Stimulated activated CD8-positive, alpha-beta memory T cell treated with anti-CD3 and anti-CD28 coated beads, Interleukin-7, amount 100 ng/mL, for 24 hours (primary cell): ENCODE results near the gene DPEP2.
A peak's percentile ranks its signal among the peaks of the same experiment; 100 is the strongest.
"Not testable (repeated sequence)": the region's sequence is repeated elsewhere in the genome, so short reads cannot be mapped to it uniquely, and the experiment has no call there.

Source experiments
- DNase-seq: peaks from one replicate; pipeline ENCODE4 v3.0.0-alpha.2; 2020; ENCODE audit warnings: low read depth

The DPEP2 gene

GRCh38 chr16:67998779-67999688 is at the start of gene DPEP2:
Gene DPEP2, minus strand, starts transcription at chr16:67999484. Its CDS starts 6,272 bp downstream, at chr16:67993212.
- DNase-seq = not testable (repeated sequence)

DNA sequence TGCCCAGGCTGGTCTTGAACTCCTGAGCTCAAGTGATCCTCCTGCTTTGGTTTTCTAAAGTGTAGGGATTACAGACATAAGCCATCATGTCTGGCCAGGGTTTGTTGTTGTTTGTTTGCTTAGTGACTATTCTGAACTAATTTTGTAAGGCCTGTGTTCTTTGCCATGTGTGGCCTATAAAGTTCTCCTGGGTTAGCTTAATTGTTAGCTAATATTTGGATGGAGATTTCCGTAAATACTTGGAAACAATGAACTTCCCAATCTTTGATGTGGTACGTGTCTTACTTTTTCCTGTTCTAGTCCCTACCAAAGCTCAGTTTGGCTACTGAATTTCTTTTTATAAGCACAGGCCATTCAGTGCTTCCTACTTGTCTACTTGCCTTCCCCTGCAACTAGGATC is 48.7 kb upstream of the DPEP2 start:
- no peak for DNase-seq

- no peak for DNase-seq
These were observed 46.8 kb upstream of the DPEP2 start for GRCh38 chr16:68046106-68046505.

DNA sequence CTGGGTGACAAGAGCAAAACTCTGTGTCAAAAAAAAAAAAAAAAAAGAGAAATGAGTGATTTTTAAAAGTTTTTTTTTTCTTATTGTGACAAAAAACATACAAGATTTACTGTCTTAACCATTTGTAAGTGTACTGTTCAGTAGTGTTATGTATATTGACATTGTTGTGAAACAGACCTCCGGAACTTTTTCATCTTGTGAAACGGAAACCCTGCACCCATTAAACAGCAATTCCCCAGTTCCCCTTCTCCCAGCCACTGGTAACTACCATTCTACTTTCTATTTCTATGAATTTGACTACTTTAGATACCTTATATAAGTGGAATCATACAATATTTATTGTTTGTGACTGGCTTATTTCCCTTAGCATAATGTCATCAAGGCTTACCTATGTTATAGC is 42.5 kb upstream of the DPEP2 start:
- DNase-seq = no peak

DNA sequence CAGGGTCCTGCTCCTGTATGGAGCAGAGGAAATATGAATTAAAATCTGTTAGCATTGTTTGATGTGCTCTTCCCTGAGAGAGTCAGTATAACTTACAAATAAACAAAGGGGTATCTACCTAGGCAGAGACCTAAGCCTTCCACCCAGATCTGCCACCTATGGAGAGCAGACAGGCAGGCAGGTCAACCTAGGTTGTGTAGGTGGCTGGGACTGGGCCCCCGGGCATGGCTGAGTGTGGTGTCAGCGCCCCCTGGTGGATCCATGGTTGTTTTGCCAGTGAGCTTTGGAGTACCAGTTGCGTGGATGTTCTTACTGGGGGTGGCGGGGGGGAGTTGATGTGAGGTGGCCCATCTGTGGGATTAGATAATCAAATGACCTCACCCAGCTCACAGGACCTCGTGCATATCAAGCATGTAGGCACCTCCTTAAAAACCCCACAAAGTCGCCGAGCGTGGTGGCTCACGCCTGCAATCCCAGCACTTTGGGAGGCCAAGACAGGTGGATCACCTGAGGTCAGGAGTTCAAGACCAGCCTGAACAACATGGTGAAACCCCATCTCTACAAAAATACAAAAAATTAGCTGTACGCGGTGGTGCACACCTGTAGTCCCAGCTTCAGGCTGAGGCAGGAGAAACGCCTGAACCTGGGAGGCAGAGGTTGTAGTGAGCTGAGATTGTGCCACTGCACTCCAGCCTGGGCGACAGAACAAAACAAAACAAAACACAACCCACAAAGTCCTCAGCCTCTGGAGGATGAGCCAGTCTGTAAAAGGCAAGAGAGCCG is 41.4 kb upstream of the DPEP2 start:
- peak; percentile 74 for DNase-seq

DNA sequence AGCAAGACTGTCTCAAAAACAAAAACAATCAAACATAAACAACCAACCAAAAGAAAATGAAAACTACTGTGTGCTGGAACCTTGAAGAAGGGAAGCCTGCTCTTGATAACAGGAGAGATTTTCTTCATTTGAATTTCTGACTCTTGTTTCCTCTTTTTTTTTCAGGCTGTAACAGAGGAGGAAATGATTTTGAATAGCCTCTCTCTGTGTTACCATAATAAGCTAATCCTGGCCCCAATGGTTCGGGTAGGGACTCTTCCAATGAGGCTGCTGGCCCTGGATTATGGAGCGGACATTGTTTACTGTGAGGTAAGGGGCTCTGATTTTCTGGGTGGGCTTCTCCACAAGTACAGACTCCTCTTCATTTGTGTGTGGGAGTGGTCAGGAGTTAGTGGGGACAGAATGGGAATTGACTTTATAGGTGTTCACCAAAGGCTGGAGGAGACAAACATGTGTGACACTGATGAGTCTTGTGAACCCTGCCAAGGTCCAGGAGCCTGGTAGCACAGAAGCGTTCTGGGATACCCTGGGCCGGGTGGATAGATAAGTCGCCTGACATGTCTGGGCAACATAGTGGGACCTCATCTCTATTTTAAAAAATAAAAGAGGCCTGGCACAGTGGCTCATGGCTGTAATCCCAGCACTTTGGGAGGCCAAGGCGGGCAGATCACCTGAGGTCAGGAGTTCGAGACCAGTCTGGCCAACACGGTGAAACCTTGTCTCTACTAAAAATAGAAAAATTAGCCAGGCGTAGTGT is 38.7 kb upstream of the DPEP2 start:
- DNase-seq = no peak

DNA sequence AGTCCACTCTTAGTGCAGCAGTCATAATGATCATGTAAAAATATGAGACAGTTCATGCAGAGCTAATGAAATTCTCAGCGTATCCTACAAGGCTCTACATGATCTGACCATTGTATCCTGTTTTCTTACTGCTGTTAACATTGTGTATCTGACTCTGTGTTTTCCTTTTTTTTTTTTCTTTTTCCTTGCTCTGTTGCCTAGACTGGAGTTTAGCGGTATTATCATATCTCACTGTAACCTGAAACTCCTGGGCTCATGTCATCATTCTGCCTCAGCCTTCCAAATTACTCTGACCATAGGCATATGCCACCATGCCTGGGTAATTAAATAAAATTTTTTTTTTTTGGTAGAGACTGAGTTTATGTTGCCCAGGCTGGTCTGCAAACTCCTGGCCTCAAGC is 35.9 kb upstream of the DPEP2 start:
- no peak for DNase-seq

DNA sequence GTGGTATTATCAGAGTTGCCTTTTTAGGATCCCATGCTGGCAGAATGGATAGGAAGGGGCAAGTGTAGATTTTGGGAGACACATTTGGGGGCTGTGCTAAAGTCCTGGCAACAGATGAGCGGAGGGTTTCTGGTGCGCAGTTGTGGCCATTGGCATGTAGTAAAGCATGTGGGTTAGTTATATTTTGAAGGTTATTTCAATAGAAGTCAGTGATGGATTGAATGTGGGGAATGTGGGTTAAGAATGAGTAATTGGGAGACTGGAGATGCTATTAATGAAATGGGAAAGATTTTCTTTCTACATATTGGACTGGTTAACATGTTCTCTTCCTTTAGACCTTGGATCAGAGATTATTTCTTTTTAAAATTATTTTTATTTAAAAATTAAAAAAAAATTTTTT is 33.8 kb upstream of the DPEP2 start:
- no peak for DNase-seq

DNA sequence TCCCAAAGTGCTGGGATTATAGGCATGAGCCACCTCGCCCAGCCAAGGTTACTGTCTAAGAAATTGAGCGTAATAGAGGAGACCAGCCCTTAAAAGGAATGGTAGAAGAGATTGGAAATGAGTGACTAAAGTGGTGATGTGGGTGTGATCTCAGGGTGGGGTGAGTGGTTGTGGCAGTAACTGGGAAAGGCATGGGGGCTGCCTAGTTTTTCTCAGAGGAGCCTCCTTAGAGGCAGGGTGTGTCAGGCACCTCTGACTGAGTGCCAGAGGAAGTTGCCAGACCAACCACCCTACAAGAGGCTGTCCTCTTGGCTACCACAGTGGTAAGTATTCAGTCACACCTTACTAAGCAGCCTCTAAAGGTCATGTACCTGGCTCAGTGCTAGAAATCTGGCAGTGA is 32.7 kb upstream of the DPEP2 start:
- no peak for DNase-seq

DNA sequence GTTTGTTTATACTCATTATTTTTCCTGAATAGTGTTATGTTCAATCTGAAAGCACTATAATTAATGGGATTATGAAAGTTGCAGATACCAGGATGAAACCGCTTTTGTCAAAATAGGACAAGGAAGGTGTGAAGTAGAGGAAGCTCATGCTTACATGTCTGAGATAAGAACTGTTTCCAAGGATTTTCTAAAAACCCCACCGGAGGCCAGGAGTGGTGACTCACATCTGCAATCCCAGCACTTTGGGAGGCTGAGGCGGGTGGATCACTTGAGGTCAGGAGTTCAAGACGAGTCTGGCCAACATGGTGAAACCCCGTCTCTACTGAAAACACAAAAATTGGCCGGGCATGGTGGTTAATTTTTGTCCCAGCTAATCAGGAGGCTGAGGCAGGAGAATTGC is 30.8 kb upstream of the DPEP2 start:
- DNase-seq = not testable (repeated sequence)

GRCh38 chr16:68028996-68029395 is 29.7 kb upstream of the DPEP2 start:
- DNase-seq = no peak

GRCh38 chr16:68022728-68023537 is 23.6 kb upstream of the DPEP2 start, which contains the start of the genes DDX28 and DUS2:
Gene DDX28, minus strand, starts transcription at chr16:68023232. Its CDS starts 30 bp downstream, at chr16:68023202.
Gene DUS2, plus strand, starts transcription at chr16:68023284. Its CDS starts 14,740 bp downstream, at chr16:68038024.
- DNase-seq = peak; percentile 93

GRCh38 chr16:68022278-68022727 is 23.0 kb upstream of the DPEP2 start:
- no peak for DNase-seq

- DNase-seq = no peak
These were observed 22.2 kb upstream of the DPEP2 start for GRCh38 chr16:68021490-68021889.

GRCh38 chr16:68019167-68019680 is 19.9 kb upstream of the DPEP2 start:
- DNase-seq = no peak

DNA sequence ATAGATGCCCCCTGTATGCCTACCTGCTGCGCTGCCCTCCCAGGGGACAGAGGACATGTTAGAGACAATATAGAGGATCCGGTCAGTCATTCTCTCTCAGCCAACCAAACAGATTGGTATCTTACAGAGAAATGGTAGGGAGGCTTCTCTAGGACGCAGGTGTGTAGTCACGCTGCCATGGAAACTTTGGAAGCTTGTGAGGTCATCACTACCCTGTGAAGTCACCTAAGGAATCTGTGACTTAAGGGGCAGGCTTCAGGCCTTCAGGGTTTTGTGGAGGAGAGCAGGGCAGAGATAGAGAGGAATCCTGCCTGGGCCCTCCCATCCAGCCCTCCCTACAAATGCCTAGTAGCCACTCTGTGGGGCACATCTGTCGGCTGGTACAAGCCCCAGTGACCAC is 16.4 kb upstream of the DPEP2 start, which contains the start of gene DPEP2NB:
Gene DPEP2NB (minus strand): TSS at position 231 of the 400 bp plus-strand sequence. CDS start 141 bp downstream, at position 90.
- no peak for DNase-seq

GRCh38 chr16:68013440-68013839 is 14.2 kb upstream of the DPEP2 start:
- DNase-seq = no peak

DNA sequence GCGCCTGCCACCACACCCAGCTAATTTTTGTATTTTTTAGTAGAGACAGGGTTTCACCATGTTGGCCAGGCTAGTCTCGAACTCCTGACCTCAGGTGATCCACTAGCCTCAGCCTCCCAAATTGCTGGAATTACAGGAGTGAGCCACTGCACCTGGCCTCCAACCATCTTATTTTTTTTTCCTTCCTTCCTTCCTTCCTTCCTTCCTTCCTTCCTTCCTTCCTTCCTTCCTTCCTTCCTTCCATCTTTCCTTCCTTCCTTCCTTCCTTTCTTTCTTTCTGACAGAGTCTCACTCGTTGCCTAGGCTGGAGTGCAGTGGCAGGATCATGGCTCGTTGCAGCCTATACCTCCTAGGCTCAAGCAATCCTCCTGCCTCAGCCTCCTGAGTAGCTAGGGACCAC is 10.6 kb upstream of the DPEP2 start:
- not testable (repeated sequence) for DNase-seq

DNA sequence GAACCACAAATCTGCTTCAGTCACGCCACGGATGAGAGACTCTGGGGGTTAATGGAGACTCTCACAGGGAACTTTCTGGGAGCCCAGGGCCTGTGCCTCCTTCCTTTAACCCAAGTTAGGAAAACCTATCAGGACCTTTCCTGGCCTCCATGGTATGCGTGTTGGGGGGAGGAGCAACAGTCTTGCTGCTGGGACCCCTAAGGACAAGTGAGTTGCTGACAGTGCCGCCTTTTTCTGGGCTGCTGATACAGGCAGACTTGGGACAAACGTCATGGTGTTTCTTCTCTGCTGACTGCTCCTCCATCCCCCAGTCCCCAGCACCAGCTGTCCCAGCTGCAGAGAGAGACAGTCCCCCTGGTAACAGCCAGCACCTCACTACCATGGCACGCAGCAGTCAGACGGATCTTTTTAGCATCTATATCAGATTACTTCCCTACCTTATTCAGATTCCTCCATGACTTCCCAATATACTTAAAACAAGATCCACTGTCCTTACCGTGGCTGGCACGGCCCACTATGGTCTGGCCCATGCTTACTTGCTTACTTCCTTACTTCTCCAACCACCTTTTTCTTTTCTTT is 10.0 kb upstream of the DPEP2 start:
- DNase-seq = no peak

- no peak for DNase-seq
These were observed 6.6 kb upstream of the DPEP2 start for GRCh38 chr16:68005786-68006286.
